Measurements from ENCODE around the gene TMEM178A. TPM values are rescaled to one million over a fixed set of nuclear protein-coding genes. Genes with fewer than 3 reads are reported as not detected.

TMEM178A gene
- total and polyA plus RNA-seq, 10 donors = 0.49 to 2.1 (median 0.89) TPM

DNA sequence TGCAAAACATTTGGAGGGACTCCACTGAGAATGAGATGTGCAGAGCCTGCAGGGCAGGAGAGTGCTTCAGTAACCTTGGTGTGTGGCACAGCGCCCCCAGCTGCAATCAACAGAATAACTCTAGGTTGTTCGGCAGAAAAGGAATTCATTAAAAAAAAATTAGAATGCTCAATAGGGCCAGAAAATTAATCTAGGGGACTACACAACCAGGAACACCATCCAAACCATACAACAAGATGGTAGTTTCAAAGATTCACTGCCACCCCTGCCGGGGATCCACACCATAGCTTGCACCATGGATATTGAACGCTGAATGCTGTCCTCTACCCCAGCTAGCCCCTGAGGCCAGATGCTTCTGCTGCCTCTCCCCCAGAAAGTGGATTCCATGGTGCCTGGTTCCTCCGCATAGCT is 63.2 kb downstream of the TMEM178A start:
- Histone ChIP-seq H3K4me3 (no peak overlapping the region), H3K36me3 (peaks cover 0 to 14% (median 3%) of the 10 kb centered on the region in 6 donors), H3K27ac (no peak overlapping the region), H3K27me3 (replicated peaks in 1 of 7) (no peaks in the 10 kb centered on the region), H3K9me3 (no peaks in the 10 kb centered on the region), H3K4me1 (peaks cover 0 to 3% (median 0%) of the 10 kb centered on the region in 6 donors)
- WGBS, 5 donors = 59 to 69% (median 63%) methylated on average over 5 of the region's 5 CpGs
- DNase-seq = no peak
- intact Hi-C loops (cut with DNase I; ENCODE audit: low total_unique reads) = no loop called here
- TF ChIP-seq, protein P1, sequence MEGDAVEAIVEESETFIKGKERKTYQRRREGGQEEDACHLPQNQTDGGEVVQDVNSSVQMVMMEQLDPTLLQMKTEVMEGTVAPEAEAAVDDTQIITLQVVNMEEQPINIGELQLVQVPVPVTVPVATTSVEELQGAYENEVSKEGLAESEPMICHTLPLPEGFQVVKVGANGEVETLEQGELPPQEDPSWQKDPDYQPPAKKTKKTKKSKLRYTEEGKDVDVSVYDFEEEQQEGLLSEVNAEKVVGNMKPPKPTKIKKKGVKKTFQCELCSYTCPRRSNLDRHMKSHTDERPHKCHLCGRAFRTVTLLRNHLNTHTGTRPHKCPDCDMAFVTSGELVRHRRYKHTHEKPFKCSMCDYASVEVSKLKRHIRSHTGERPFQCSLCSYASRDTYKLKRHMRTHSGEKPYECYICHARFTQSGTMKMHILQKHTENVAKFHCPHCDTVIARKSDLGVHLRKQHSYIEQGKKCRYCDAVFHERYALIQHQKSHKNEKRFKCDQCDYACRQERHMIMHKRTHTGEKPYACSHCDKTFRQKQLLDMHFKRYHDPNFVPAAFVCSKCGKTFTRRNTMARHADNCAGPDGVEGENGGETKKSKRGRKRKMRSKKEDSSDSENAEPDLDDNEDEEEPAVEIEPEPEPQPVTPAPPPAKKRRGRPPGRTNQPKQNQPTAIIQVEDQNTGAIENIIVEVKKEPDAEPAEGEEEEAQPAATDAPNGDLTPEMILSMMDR (IDR thresholded peaks at IDR 0.05 in 8 of 11, conservative IDR thresholded peaks at IDR 0.05 in 3 of 11) = peak in 9 of 11 experiments; percentile 11 to 63 (median 46)
- no peak for TF ChIP-seq POLR2A (IDR thresholded peaks at IDR 0.05)

DNA sequence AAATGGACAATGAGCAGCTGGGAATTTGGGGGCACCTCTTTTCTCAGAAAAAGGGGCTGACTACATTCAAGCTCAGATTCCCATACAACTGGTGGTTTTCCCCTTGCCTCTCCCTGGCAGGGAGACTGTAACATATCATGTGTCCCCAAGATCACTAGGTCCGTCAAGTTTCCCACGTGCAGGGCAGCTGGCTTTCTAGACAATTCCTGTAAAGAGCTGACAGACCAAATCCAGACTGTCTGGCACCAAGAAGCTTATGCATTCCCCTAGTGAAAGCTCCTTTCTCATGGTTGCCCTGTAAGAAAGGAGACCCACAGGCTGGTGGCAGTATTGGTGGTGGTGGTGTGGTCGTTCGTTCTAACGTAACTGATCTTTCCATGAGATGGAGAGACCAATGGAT is 64.6 kb downstream of the TMEM178A start:
- intact Hi-C loops (cut with DNase I; ENCODE audit: low total_unique reads) = no loop called here
- 72 to 95% (median 89%) methylated on average over 3 to 5 of the region's 5 CpGs for WGBS, 5 donors
- no peak for DNase-seq
- H3K4me1 ChIP-seq = peaks cover 0 to 3% (median 0%) of the 10 kb centered on the region in 6 donors
- H3K27me3 ChIP-seq (replicated peaks in 1 of 7) = no peaks in the 10 kb centered on the region
- peaks cover 0 to 27% (median 7%) of the 10 kb centered on the region in 6 donors for H3K36me3 ChIP-seq
- H3K4me3 ChIP-seq = no peak overlapping the region
- TF ChIP-seq POLR2AphosphoS5 (IDR thresholded peaks at IDR 0.05) = no peak
- no peak for TF ChIP-seq POLR2A (IDR thresholded peaks at IDR 0.05)
- TF ChIP-seq, protein P1 (IDR thresholded peaks at IDR 0.05 in 8 of 11, conservative IDR thresholded peaks at IDR 0.05 in 3 of 11) = no peak
- H3K27ac ChIP-seq = no peak overlapping the region
- H3K9me3 ChIP-seq = no peaks in the 10 kb centered on the region

DNA sequence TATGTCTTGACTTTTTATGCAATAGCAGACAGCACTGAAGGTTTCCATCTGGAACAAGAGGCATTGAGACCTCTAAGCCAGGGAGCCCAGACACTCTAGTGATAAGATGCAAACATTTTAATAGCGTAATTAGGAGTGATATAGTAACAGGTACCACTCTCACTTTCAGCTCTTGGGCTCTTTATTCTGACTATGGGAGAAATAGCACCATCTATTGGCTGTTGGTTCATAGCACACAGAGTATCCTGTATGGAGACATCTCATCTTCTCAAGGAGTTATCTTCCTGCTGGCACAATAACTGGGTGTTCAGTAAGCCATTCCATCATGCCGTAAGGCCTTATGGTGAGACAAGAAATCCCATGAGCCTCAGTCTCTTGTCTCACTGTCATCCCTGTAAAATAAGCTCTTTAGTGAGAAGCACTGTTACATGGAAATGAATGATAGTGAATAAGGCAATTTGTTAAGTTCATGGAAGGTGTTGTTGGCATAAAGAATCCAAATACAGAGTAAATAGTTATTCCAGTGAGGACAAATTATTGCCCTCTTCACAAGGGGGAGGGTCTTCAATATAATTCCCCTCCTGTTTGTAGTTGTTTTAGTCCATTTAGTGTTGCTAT is 65.1 kb downstream of the TMEM178A start:
- no peaks in the 10 kb centered on the region for H3K9me3 ChIP-seq
- peaks cover 0 to 32% (median 10%) of the 10 kb centered on the region in 6 donors for H3K36me3 ChIP-seq
- WGBS, 5 donors = 89 to 93% (median 90%) methylated on average over 2 of the region's 2 CpGs
- DNase-seq = no peak
- H3K4me1 ChIP-seq = peaks cover 0 to 3% (median 0%) of the 10 kb centered on the region in 6 donors
- no peak overlapping the region for H3K4me3 ChIP-seq
- TF ChIP-seq POLR2A (IDR thresholded peaks at IDR 0.05) (no peak), POLR2AphosphoS5 (IDR thresholded peaks at IDR 0.05) (no peak)
- TF ChIP-seq, protein P1 (IDR thresholded peaks at IDR 0.05 in 8 of 11, conservative IDR thresholded peaks at IDR 0.05 in 3 of 11) = peak in 7 of 11 experiments; percentile 20 to 56 (median 39)
- no peak overlapping the region for H3K27ac ChIP-seq
- H3K27me3 ChIP-seq (replicated peaks in 1 of 7) = no peaks in the 10 kb centered on the region
- intact Hi-C loops (cut with DNase I; ENCODE audit: low total_unique reads) = no loop called here

DNA sequence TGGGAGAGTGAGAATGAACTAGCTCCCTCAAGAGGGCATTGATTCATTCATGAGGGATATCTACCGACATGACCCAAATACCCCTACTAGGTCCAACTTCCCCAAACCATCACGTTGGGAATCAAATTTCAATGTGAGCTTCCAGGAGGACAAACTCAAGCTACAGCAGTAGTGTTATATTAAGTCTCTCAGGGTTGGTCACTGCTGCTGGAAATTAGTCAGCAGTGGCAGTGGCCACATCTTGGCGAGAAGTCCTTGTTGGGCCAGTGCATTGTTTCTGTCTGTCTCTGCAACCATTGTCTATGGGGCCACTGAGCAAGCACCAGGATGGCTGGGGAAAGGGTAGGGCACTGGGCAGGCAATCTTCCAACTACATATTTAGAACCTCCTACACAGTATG is 65.8 kb downstream of the TMEM178A start:
- no peaks in the 10 kb centered on the region for H3K27me3 ChIP-seq (replicated peaks in 1 of 7)
- no peak overlapping the region for H3K4me3 ChIP-seq
- H3K27ac ChIP-seq = no peak overlapping the region
- intact Hi-C loops (cut with DNase I; ENCODE audit: low total_unique reads) = no loop called here
- WGBS, 5 donors = 85 to 97% (median 91%) methylated on average over 3 of the region's 3 CpGs
- H3K36me3 ChIP-seq = peaks cover 0 to 40% (median 17%) of the 10 kb centered on the region in 6 donors
- H3K9me3 ChIP-seq = no peaks in the 10 kb centered on the region
- TF ChIP-seq, protein P1 (IDR thresholded peaks at IDR 0.05 in 8 of 11, conservative IDR thresholded peaks at IDR 0.05 in 3 of 11) = no peak
- TF ChIP-seq POLR2AphosphoS5 (IDR thresholded peaks at IDR 0.05) = no peak
- TF ChIP-seq POLR2A (IDR thresholded peaks at IDR 0.05) = no peak
- H3K4me1 ChIP-seq = peaks cover 0 to 3% (median 0%) of the 10 kb centered on the region in 6 donors
- no peak for DNase-seq
